NCI-H146 treated with DMSO at 0.1 percent for 48 hours (cell line): ENCODE measurements around the gene GTF3C4.

Source experiments
- DNase-seq: peaks from one replicate; lab custom pipeline; 2025; ENCODE audit not compliant: unreplicated experiment; lab: John Stamatoyannopoulos, UW

The GTF3C4 gene

GRCh38 chr9:132730054-132731033 is 60.1 kb downstream of the GTF3C4 start:
- DNase-seq, result no peak

- no peak for DNase-seq
These were observed 61.0 kb downstream of the GTF3C4 start for GRCh38 chr9:132731230-132731629.

GRCh38 chr9:132732326-132733259 is 62.3 kb downstream of the GTF3C4 start:
- no peak for DNase-seq

- DNase-seq, result no peak
These were observed 63.1 kb downstream of the GTF3C4 start for GRCh38 chr9:132733260-132733815.

GRCh38 chr9:132739710-132740310 is 69.5 kb downstream of the GTF3C4 start:
- no peak for DNase-seq

- no peak for DNase-seq
These were observed 70.5 kb downstream of the GTF3C4 start for GRCh38 chr9:132740526-132741309.

- DNase-seq, result no peak
These were observed 72.6 kb downstream of the GTF3C4 start for GRCh38 chr9:132742821-132743311.

- no peak for DNase-seq
These were observed 73.7 kb downstream of the GTF3C4 start for GRCh38 chr9:132743931-132744479.
